MCF 10A (cell line): ENCODE results near the gene ETS2. TPM values are rescaled to one million over a fixed set of nuclear protein-coding genes. Genes with fewer than 3 reads are reported as not detected.

ENCODE experiments used
- BruUV-seq: library from RNA; stranded (reverse); fragments of 400-500 nt; replicated peaks from 2 replicates; lab custom pipeline; 2021; lab: Mats Ljungman, UMichigan
- CTCF ChIA-PET: fragments of 300-600 bp; sonication (Branson Sonifier 250); formaldehyde crosslinking; extraction: SDS; loops from one replicate; lab custom pipeline; 2021; ENCODE audit warnings: antibody characterized with exemption, inconsistent platforms; lab: Yijun Ruan, JAX
- POLR2A ChIA-PET: fragments of 300-600, 350-650 bp; sonication (Branson Sonifier 250); formaldehyde crosslinking; extraction: SDS; loops from one replicate; lab custom pipeline; 2020; ENCODE audit warnings: antibody characterized with exemption, inconsistent platforms; lab: Yijun Ruan, JAX
- DNase-seq: peaks from one replicate; pipeline ENCODE4 v3.0.0-alpha.2; 2018; ENCODE audit not compliant: unreplicated experiment
- H3K27ac Mint-ChIP-seq: one replicate; pipeline ENCODE4 v1.8.0; 2022; ENCODE audit warnings: mild to moderate bottlenecking, low read depth, mixed read lengths; ENCODE audit not compliant: unreplicated experiment
- H3K27me3 Mint-ChIP-seq: one replicate; pipeline ENCODE4 v1.8.0; 2022; ENCODE audit warnings: mixed read lengths; ENCODE audit not compliant: insufficient read depth, unreplicated experiment
- H3K36me3 Mint-ChIP-seq: one replicate; pipeline ENCODE4 v1.8.0; 2022; ENCODE audit warnings: mild to moderate bottlenecking, moderate library complexity, mixed read lengths; ENCODE audit not compliant: insufficient read depth, unreplicated experiment
- H3K4me1 Mint-ChIP-seq: one replicate; pipeline ENCODE4 v1.8.0; 2022; ENCODE audit warnings: mixed read lengths; ENCODE audit not compliant: insufficient read depth, unreplicated experiment
- H3K4me3 Mint-ChIP-seq: one replicate; pipeline ENCODE4 v1.8.0; 2022; ENCODE audit warnings: mild to moderate bottlenecking, moderate library complexity, mixed read lengths; ENCODE audit not compliant: unreplicated experiment
- H3K9me3 Mint-ChIP-seq: one replicate; pipeline ENCODE4 v1.8.0; 2022; ENCODE audit warnings: mixed read lengths; ENCODE audit not compliant: unreplicated experiment
- CTCF ChIP-seq: fragments of 200-600 bp; IDR thresholded peaks from one replicate; pipeline ENCODE4 v1.8.0; 2022; ENCODE audit warnings: antibody characterized with exemption, mild to moderate bottlenecking; ENCODE audit not compliant: unreplicated experiment
- intact Hi-C: fragments of 100-400 bp; cut with micrococcal nuclease; formaldehyde crosslinking; loops from 2 replicates; pipeline ENCODE4 v1.14.1; 2022
- total RNA-seq: library from RNA; stranded (reverse); gene quantifications from 2 replicates; pipeline ENCODE4 v1.2.3, GENCODE V29; 2022

Gene ETS2
- total RNA-seq, 1 experiment from 2014 or later: 109 TPM

DNA sequence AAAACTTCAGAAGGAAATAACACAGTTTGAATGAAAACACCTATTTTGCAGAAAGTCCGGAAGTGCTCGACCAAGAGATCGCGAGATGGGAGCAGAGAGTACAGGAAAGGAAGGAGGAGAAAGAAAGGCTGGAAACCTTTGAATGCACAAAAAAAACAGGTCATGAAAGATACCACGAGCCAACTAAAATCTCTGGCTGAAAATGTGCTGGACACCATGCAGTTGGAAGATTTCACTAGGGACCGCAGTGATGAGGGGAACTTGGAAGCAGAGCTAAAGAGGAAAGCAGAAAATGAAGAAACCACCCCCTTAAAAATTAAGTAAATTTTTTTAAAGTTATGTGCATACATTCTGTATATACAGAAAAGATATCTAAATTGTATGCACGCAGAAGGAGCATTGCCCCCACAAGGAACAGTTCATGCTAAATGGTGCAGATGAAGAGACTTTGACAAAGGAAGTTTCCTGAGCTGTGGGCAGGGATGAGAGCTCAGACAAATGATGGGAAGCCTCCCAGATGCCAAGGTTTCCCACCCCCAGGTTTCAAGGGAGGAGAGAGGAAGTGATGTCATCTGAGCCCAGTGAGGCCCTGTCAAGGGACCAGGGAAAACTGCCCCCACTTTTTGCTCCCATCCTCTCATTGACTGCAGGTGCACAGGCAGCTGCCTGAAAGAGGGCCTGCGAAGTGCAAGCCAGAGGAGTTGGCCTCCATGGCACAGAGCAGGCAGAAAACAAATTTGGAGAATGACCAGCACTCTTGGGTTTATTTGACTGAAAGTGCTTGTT lies 52.5 kb downstream of the ETS2 start:
- Mint-ChIP-seq H3K4me1 (peaks cover 26% of the 10 kb centered on the region), H3K27ac (no peak overlapping the region), H3K9me3 (no peaks in the 10 kb centered on the region), H3K27me3 (no peaks in the 10 kb centered on the region), H3K36me3 (peaks cover 11% of the 10 kb centered on the region), H3K4me3 (no peak overlapping the region)
- no peak for TF ChIP-seq CTCF
- intact Hi-C loops: no loop called here
- ChIA-PET CTCF (no interaction called here), POLR2A (interaction anchor here (0.9 to 1.1 kb wide), 3 partner anchors 11 to 18 kb away, joined by 3 to 4 read pairs (median 4); no protein-coding TSS in a partner anchor)
- no peak for DNase-seq
- no TSS peak for BruUV-seq

DNA sequence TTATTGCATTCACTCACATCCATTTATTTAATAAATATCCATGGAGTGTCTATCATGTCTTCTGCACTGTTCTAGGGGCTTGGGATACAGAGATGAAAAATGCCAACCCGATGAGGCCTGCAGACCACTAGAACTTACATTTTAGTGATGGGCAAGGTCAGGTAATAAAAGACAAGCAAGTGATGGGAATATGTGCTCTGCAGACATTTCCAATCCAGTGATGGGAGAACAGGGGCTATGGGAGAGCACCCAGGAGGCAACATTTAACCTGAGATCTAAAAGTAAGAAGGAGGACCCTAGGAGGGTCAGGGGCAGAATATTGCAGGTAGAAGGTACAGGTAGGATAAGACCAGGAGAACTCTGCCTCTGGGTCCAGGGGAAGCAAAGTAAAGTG lies 53.1 kb downstream of the ETS2 start:
- no peak overlapping the region for H3K27ac Mint-ChIP-seq
- no TSS peak for BruUV-seq
- peaks cover 11% of the 10 kb centered on the region for H3K36me3 Mint-ChIP-seq
- DNase-seq: no peak
- peaks cover 20% of the 10 kb centered on the region for H3K4me1 Mint-ChIP-seq
- intact Hi-C loops: no loop called here
- TF ChIP-seq CTCF: no peak
- H3K27me3 Mint-ChIP-seq: no peaks in the 10 kb centered on the region
- no peak overlapping the region for H3K4me3 Mint-ChIP-seq
- H3K9me3 Mint-ChIP-seq: no peaks in the 10 kb centered on the region
- POLR2A ChIA-PET: no interaction called here
- CTCF ChIA-PET: no interaction called here

GRCh38 chr21:38859852-38860251 lies 54.1 kb downstream of the ETS2 start:
- intact Hi-C loops: no loop called here
- ChIA-PET POLR2A (interaction anchor here (0.9 kb wide), 2 partner anchors 14 to 28 kb away, joined by 3 to 4 read pairs; no protein-coding TSS in a partner anchor), CTCF (interaction anchor here (0.7 kb wide), 1 partner anchor 179 kb away, joined by 3 read pairs; no protein-coding TSS in a partner anchor)
- no peaks in the 10 kb centered on the region for H3K27me3 Mint-ChIP-seq
- H3K4me1 Mint-ChIP-seq: peaks cover 9% of the 10 kb centered on the region
- H3K4me3 Mint-ChIP-seq: no peak overlapping the region
- peaks cover 11% of the 10 kb centered on the region for H3K36me3 Mint-ChIP-seq
- DNase-seq: no peak
- no peak overlapping the region for H3K27ac Mint-ChIP-seq
- no TSS peak for BruUV-seq
- H3K9me3 Mint-ChIP-seq: no peaks in the 10 kb centered on the region
- TF ChIP-seq CTCF: no peak

DNA sequence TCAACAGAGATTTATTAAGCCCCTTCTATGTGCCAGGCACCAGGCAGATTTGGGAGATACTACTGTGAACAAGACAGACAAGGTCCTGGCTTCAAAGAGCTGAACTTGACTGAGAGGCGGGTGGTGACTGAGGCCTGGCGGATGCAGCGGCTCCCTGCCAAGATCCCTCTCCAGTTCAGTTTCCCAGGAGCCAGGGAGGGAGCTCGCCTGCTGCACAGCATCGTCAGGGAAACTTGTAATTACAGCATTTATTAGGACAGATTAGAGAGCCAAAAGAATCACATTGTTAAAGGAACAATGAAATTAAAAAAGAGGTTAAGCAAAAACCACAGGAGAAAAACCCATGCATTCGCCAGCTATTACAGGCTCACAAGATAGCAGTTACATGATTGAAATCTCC lies 55.3 kb downstream of the ETS2 start:
- Mint-ChIP-seq H3K27ac (no peak overlapping the region), H3K9me3 (no peaks in the 10 kb centered on the region), H3K4me3 (no peak overlapping the region), H3K27me3 (no peaks in the 10 kb centered on the region), H3K4me1 (peaks cover 8% of the 10 kb centered on the region), H3K36me3 (peaks cover 9% of the 10 kb centered on the region)
- intact Hi-C loops: no loop called here
- DNase-seq: no peak
- ChIA-PET POLR2A (interaction anchor here (1.3 kb wide), 1 partner anchor 16 kb away, joined by 4 read pairs; no protein-coding TSS in a partner anchor), CTCF (interaction anchor here (0.5 kb wide), 1 partner anchor 186 kb away, joined by 4 read pairs; no protein-coding TSS in a partner anchor)
- BruUV-seq: no TSS peak
- TF ChIP-seq CTCF: no peak
